ENCODE data around the gene ERBB2.

The ERBB2 gene

DNA sequence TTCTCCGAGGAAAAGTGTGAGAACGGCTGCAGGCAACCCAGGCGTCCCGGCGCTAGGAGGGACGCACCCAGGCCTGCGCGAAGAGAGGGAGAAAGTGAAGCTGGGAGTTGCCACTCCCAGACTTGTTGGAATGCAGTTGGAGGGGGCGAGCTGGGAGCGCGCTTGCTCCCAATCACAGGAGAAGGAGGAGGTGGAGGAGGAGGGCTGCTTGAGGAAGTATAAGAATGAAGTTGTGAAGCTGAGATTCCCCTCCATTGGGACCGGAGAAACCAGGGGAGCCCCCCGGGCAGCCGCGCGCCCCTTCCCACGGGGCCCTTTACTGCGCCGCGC is at the start of gene ERBB2:
ERBB2 (plus strand) TSS at position 247 of the 330 bp plus-strand sequence. CDS start 175 bp downstream, outside the sequence.
- in situ Hi-C loops (cut with MboI; ENCODE audit: low sequenced_read_pairs): no loop called here

DNA sequence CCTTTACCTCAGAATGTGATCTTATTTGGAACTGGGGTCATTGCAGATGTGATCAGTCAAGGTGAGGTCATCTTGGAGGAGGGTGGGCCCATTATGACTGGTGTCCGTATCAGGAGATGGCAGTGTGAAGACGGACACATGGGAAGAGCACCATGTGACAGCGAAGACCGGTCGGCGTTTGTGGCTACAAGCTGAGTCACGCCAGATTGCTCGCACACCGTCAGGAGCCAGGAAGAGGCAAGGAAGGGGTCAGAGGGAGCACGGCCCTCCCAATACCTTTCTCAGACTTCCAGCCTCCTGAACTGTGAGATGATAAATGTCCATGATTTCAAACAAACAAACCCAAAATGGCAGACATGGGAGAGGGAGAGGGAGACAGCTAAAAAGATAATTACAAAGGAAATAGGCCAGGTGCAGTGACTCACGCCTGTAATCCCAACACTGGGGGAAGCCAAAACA is 49.7 kb upstream of the ERBB2 start:
- in situ Hi-C loops (cut with MboI; ENCODE audit: low sequenced_read_pairs): no loop called here

DNA sequence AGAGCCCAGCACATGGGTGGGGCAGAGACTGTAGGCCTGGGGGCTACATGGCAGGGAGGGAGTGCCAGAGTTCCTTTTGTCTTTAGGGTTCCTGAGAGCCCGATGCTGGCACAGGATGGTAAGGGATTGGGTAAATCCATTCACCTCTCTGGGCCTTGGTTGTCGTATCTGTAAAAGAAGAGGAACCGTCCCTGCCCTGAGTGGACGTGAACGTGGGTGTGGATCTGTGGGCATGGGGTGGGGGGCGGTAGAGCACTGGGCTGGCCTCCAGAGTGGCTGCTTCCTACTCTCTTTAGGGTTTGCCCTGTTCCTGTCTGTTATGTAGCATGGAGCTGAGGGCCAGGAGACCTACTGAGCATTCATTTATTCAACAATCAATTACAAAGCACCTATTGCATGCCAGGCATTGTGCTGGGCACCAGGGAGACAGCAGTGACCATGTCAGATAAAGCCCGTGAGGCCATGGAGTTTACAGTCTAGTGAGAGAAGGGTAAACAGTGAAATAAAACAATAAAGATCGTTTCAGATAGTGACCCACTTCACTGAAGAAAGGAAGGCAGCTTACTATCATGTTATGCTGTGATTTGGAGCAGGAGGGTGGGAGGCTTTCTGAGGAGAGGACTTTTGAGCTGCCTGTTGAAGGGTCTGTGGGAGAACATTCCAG is 47.8 kb upstream of the ERBB2 start:
- in situ Hi-C loops (cut with MboI; ENCODE audit: low sequenced_read_pairs): no loop called here

- in situ Hi-C loops (cut with MboI; ENCODE audit: low sequenced_read_pairs): no loop called here
These were observed 47.1 kb upstream of the ERBB2 start for GRCh38 chr17:39652587-39653315.

GRCh38 chr17:39653316-39653661 is 46.6 kb upstream of the ERBB2 start:
- in situ Hi-C loops (cut with MboI; ENCODE audit: low sequenced_read_pairs): no loop called here

DNA sequence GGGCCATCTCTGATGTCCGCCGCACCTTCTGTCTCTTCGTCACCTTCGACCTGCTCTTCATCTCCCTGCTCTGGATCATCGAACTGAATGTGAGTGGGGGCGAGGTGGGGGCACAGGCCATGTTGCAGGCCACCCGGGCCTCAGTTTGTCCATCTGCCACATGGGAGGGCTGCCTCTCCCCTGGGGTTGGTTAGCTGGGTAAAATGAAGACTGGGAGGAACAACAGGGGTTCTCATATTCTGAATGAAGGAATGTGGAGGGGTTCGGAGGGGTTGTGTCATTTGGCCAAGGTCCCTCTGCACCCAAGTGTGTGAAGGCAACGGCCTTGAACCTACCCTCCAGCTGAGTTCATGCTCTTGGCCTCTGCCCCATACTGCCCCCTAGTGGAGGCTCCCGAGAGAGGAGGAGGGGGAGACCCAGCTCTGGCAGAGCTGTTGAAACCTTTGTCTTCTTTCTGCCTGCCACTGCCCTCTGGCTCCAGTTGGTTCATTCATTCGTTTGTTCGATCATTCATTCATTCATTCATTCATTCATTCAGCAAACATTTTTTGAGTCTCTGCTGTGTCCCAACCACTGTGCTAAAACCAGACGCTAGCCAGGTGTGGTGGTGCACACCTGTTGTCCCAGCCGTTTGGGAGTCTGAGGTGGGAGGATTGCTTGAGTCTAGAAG is 46.1 kb upstream of the ERBB2 start:
- in situ Hi-C loops (cut with MboI; ENCODE audit: low sequenced_read_pairs): no loop called here

- in situ Hi-C loops (cut with MboI; ENCODE audit: low sequenced_read_pairs): no loop called here
These were observed 44.8 kb upstream of the ERBB2 start for GRCh38 chr17:39655105-39655504.

DNA sequence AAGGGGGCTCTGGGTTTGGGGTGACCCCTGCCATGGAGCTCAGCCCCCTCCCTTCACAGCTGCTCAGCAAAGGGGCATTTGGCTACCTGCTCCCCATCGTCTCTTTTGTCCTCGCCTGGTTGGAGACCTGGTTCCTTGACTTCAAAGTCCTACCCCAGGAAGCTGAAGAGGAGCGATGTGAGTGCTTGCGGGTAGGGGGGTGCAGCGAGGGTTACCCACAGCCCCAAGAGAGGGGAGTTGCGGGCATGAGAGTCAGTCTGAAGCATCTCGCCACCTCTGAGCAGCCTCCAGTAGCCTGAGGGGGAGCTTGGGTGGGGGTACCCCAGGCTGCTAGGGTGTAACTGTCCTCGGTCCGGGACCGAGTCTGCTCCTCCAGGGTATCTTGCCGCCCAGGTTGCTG is 41.5 kb upstream of the ERBB2 start:
- in situ Hi-C loops (cut with MboI; ENCODE audit: low sequenced_read_pairs): no loop called here

- in situ Hi-C loops (cut with MboI; ENCODE audit: low sequenced_read_pairs): no loop called here
These were observed 41.1 kb upstream of the ERBB2 start for GRCh38 chr17:39658760-39659159.

GRCh38 chr17:39659279-39660010 is 40.4 kb upstream of the ERBB2 start:
- in situ Hi-C loops (cut with MboI; ENCODE audit: low sequenced_read_pairs): no loop called here

- in situ Hi-C loops (cut with MboI; ENCODE audit: low sequenced_read_pairs): no loop called here
These were observed 39.9 kb upstream of the ERBB2 start for GRCh38 chr17:39660011-39660360.

GRCh38 chr17:39660397-39661385 is 39.2 kb upstream of the ERBB2 start:
- in situ Hi-C loops (cut with MboI; ENCODE audit: low sequenced_read_pairs): no loop called here

DNA sequence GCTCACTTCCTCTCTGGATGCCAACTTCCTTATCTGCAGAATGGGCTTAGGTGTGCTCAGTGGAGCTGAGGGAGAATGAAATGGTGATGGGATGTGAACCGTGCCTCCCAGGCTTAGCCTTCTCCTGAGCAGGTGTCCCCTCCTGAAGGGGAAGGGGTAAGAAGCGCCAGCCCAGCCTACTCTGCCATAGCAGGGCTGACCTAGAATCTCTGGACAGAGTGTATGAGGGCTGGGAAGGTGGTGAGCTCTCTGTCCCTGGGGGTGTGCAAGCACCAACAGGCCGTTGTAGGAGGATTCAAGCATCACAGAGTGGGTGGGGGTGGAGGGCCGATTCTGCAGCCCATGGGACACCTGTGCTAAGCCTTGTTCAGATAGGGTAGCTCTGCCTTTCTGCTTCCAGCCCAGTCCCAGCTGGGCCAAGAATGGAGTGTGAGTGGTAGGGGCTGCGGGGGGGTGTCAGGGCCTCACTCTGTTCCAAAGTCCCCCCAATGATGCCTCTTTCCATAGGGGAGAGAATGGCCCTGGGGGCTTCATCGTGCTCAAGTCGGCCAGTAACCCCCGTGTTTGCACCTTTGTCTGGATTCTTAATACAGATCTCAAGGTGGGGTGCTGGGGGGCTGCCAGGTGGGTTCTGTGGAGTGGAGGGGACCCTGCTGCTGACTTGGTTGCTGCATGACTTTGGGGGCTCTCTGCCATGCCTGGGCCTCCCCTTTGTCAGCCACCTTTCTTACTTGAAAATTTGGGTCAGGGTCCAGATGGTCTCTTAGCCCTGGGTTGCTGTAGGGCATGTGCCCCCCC is 37.9 kb upstream of the ERBB2 start:
- in situ Hi-C loops (cut with MboI; ENCODE audit: low sequenced_read_pairs): no loop called here

DNA sequence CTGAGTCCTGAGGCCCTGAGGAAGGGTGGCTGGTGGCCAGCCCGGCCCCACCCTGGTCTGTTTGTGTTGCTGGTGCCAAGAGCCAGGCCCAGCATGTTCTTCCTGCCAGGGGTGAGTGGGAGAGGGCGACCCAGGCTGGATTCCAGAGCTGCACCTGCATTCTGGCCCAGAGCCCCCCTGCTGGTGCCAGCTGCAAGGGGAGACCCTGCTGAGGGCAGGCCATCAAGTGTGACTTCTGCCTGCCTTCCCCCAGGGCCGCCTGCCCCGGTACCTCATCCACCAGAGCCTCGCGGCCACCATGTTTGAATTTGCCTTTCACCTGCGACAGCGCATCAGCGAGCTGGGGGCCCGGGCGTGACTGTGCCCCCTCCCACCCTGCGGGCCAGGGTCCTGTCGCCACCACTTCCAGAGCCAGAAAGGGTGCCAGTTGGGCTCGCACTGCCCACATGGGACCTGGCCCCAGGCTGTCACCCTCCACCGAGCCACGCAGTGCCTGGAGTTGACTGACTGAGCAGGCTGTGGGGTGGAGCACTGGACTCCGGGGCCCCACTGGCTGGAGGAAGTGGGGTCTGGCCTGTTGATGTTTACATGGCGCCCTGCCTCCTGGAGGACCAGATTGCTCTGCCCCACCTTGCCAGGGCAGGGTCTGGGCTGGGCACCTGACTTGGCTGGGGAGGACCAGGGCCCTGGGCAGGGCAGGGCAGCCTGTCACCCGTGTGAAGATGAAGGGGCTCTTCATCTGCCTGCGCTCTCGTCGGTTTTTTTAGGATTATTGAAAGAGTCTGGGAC is 37.1 kb upstream of the ERBB2 start:
- in situ Hi-C loops (cut with MboI; ENCODE audit: low sequenced_read_pairs): no loop called here

DNA sequence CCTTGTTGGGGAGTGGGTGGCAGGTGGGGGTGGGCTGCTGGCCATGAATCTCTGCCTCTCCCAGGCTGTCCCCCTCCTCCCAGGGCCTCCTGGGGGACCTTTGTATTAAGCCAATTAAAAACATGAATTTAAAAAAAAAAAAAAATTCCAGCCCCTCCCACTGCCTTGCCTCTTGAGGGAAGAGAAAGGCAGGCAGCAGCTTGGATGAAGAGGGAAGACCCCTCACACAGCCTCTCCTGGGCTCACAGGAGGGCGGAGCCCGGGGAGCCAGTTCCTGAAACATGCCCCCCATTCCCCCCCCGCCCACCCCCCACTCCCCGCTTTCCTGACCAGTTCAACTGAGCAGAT is 36.5 kb upstream of the ERBB2 start:
- in situ Hi-C loops (cut with MboI; ENCODE audit: low sequenced_read_pairs): no loop called here

DNA sequence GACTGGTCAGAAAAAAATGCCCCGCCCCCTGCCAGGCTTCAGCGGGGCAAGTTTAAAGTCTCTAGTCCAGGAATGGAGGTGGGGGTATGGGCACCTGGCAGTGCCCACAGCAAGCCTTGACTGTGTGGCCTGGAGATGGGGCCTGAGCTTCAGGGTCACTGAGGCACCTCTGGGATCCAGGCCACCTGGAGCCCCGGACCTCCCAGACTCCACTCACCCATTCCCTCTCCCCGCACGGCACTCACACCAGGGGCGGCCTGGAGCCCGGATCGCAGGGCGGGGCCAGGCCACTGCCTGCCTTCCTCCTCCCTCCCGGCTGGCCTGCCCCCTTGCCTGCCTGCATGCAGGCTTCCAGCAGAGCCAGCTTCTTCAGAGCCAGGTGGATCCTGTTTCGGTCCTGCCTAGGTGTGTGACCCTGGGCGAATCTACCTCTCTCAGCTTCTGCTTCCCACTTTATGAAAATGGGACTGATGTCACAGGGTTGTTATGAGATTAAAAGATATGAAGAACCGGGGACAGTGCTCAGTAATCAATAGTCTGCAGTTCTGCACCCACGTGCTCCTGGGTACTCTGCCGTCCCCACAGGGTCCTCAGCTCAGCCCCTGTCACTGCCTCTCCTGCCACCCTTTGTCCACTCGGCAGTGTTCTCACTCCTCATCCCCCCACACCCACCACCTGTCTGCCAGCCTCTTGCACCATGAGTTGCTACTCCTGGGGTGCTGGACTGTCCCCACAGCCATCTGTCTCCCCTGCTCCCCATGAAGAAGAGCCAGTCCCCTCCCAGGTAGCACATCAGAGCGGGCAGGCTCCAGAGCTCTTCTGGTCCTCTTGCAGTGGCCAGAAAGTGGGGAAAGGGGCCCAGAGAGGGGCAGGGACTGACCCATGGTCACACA is 35.9 kb upstream of the ERBB2 start:
- in situ Hi-C loops (cut with MboI; ENCODE audit: low sequenced_read_pairs): no loop called here

- in situ Hi-C loops (cut with MboI; ENCODE audit: low sequenced_read_pairs): no loop called here
These were observed 35.0 kb upstream of the ERBB2 start, which contains the start of gene TCAP for GRCh38 chr17:39664581-39665561. Gene TCAP (plus strand): TSS chr17:39665349. CDS start chr17:39665360, 11 bp downstream.
